Spleen (tissue), 11 donors: ENCODE measurements around the gene NUB1. TPM values are rescaled to one million over a fixed set of nuclear protein-coding genes. Genes with fewer than 3 reads are reported as not detected.
A peak's percentile ranks its signal among the peaks of the same experiment; 100 is the strongest.

Experiments
- DNase-seq: peaks from one replicate; pipeline ENCODE4 v3.0.0-alpha.2; 2020
- H3K27ac ChIP-seq, 8 donors: fragments of 200-600 bp; sonication (generic) in 7 of 8; 1 replicate in 4 of 8; 2 replicates in 4 of 8; pipeline versions ENCODE4 v1.5.0 to v1.8.0; 2016 to 2021; ENCODE audit warnings: inconsistent platforms in 4 of 8, mild to moderate bottlenecking in 4 of 8, moderate library complexity in 1 of 8
- H3K27me3 ChIP-seq, 7 donors: fragments of 200-600 bp; sonication (generic) in 6 of 7; replicated peaks in 1 of 7; 1 replicate in 4 of 7; 2 replicates in 3 of 7; pipeline versions ENCODE4 v1.5.0 to v1.8.0; 2016 to 2021; ENCODE audit warnings: inconsistent platforms in 3 of 7, mild to moderate bottlenecking in 1 of 7
- H3K36me3 ChIP-seq, 6 donors: fragments of 200-600 bp; sonication (generic) in 5 of 6; 1 replicate in 4 of 6; 2 replicates in 2 of 6; pipeline versions ENCODE4 v1.5.0 to v1.8.0; 2016 to 2021; ENCODE audit warnings: inconsistent platforms in 2 of 6
- H3K4me1 ChIP-seq, 6 donors: fragments of 200-600 bp; sonication (generic) in 5 of 6; 1 replicate in 3 of 6; 2 replicates in 3 of 6; pipeline versions ENCODE4 v1.5.0 to v1.8.0; 2016 to 2021; ENCODE audit warnings: inconsistent platforms in 3 of 6
- H3K4me3 ChIP-seq, 8 donors: fragments of 200-600 bp; sonication (generic) in 7 of 8; 1 replicate in 4 of 8; 2 replicates in 4 of 8; pipeline versions ENCODE4 v1.5.0 to v1.8.0; 2016 to 2021; ENCODE audit warnings: inconsistent platforms in 4 of 8, mild to moderate bottlenecking in 4 of 8, moderate library complexity in 2 of 8
- H3K9me3 ChIP-seq, 8 donors: fragments of 200-600 bp; sonication (generic) in 7 of 8; 1 replicate in 4 of 8; 2 replicates in 4 of 8; pipeline versions ENCODE4 v1.5.0 to v1.8.0; 2016 to 2021; ENCODE audit warnings: inconsistent platforms in 4 of 8
- CTCF ChIP-seq, 11 experiments: fragments of 200-600 bp in 7 of 11; fragments of 450-650 bp in 4 of 11; sonication (generic) in 4 of 11; IDR thresholded peaks in 8 of 11; conservative IDR thresholded peaks in 3 of 11; 1 replicate in 7 of 11; 2 replicates in 4 of 11; pipeline versions ENCODE4 v1.4.0 to v1.8.0; 2016 to 2021; ENCODE audit warnings: antibody characterized with exemption in 11 of 11, inconsistent platforms in 4 of 11, mild to moderate bottlenecking in 1 of 11
- POLR2A ChIP-seq, 3 donors: fragments of 450-650 bp; IDR thresholded peaks; one replicate each; pipeline ENCODE4 v1.5.1; 2017; ENCODE audit warnings: antibody characterized with exemption in 3 of 3, mild to moderate bottlenecking in 1 of 3
- POLR2AphosphoS5 ChIP-seq, 3 donors: sonication (generic); formaldehyde crosslinking; IDR thresholded peaks; one replicate each; pipeline ENCODE4 v1.5.1; 2017; ENCODE audit warnings: antibody characterized with exemption in 3 of 3
- WGBS, 5 donors: extraction: QIAGEN DNeasy Blood & Tissue Kit in 3 of 5; methylation state at CpG; one replicate each; pipeline versions ENCODE4 v1.1.5 to v1.1.7; 2013 to 2018; 5-methylcytosine and 5-hydroxymethylcytosine counted together
- intact Hi-C: fragments of 100-400 bp; cut with DNase I; formaldehyde crosslinking; loops from one replicate; pipeline ENCODE4 v1.15.0; 2023; ENCODE audit warnings: low total_unique reads
- polyA plus RNA-seq, 3 donors: library from polyadenylated mRNA; stranded (reverse); fragments of 200-250 nt; gene quantifications; one replicate each; pipeline ENCODE4 v1.2.1, GENCODE V29; 2013
- total RNA-seq, 7 donors: library from RNA; depleted of rRNA in 3 of 7; stranded (reverse); fragments of >200 nt in 3 of 7; fragmentation: NEBNext Ultra II Directional in 4 of 7; extraction: Animal tissue kit (Norgen Biotek cat#: 25700) in 4 of 7; gene quantifications; one replicate each; pipeline versions ENCODE4 v1.1.0 to v1.2.1, GENCODE V29; 2016 to 2021
- donor health status: healthy with polysubstance abuse.
- donor health status: DM: no; HTN: no; CAD: no; lungs with moderate emphysema.
- donor health status: DM: no; HTN: no; CAD: no.
- donor health status: Bipolar disorder and iron deficiency.
- donor health status: healthy.
- donor health status: DM: no; HTN: no; CAD: no.
- donor health status: DM: yes; HTN: yes; CAD: no.

NUB1 gene
- total and polyA plus RNA-seq, 10 donors: 25.2 to 80.9 (median 64.5) TPM

DNA sequence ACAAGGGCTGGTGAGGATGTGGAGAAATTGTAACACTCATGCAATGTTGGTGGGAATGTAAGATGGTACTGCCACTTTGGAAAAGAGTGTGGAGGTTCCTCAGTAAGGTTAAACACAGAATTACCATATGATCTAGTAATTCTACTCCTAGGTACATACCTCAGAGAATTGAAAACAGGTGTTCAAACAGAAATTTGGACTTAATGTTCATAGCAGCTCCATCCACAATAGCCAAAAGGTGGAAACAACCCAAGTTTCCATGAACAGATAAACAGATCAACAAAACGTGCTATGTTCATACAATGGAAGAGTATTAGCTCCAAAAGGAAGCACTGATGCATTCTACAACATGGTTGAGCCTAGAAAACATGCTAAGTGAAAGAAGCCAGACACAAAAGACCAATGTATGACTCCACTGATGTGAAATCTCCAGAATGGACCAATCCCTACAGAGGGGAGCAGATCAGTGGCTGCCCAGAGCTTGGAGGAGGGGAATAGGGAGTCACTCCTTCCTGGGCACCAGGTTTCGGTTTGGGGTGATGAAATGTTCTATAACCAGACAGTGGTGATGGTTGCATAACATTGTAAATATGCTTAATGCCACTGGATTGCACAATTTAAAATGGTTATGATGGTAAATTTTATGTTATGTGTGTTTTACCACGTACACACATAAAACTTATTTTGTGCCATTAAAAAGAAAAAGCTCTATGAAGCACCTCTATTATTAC lies 73.9 kb downstream of the NUB1 start:
- no peak for TF ChIP-seq POLR2A (IDR thresholded peaks at IDR 0.05)
- no peak overlapping the region for H3K4me3 ChIP-seq
- no peaks in the 10 kb centered on the region for H3K36me3 ChIP-seq
- intact Hi-C loops: no loop called here
- peak overlapping the region in 4 of 8 donors; percentile 46 to 55 (median 52) for H3K27ac ChIP-seq
- peak; percentile 19 for DNase-seq
- WGBS, 5 donors: 39 to 81% (median 59%) methylated on average over 3 of the region's 3 CpGs
- peaks cover 0 to 22% (median 18%) of the 10 kb centered on the region in 8 donors for H3K9me3 ChIP-seq
- peaks cover 0 to 19% (median 7%) of the 10 kb centered on the region in 7 donors for H3K27me3 ChIP-seq
- H3K4me1 ChIP-seq: peaks cover 0 to 35% (median 8%) of the 10 kb centered on the region in 6 donors

DNA sequence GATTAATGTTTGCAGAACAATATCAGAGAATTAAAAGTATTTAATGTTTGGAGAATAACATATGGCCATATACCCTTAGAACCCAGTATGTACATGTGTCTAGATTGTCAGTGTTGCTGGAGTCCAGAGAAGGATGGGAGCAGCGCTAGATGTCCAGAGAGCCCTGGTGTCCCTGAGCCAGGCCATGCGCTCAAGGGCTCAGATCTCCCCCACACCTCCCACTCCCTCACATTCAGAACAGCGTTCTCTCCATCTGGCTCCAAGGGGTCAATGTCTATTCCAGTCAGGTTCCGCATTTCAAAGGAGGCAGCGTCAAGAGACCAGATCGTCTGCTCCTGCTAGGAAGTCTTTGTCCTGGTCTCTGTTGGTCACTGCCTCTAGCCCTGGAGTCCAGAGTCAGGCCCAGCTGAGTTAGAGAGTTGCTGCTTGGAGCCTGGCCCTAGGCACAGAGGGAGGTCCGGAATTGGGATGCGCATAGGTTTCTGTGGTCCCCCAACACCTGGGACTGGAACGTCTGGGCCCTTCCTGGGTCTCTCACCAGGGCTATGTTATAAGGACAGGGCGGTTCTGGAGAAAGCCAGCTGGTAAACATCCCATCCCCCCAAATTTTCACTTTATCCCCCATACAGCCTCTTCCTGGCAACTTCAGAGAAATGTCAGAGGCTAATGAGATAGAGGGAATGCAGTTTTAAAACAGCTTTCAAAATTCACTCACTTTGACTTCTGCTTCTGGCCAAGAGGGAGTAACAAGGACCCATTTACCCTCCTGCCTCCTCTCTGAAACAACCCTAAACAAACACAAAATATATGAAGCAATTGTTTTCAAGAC lies 74.7 kb downstream of the NUB1 start:
- Histone ChIP-seq H3K4me3 (no peak overlapping the region), H3K27ac (peak overlapping the region in 7 of 8 donors; percentile 28 to 55 (median 51)), H3K4me1 (peaks cover 0 to 27% (median 3%) of the 10 kb centered on the region in 6 donors), H3K27me3 (peaks cover 0 to 12% (median under 1%) of the 10 kb centered on the region in 7 donors), H3K36me3 (no peaks in the 10 kb centered on the region), H3K9me3 (peaks cover 0 to 30% (median 20%) of the 10 kb centered on the region in 8 donors)
- DNase-seq: peak; percentile 34
- intact Hi-C loops: no loop called here
- TF ChIP-seq CTCF (IDR thresholded peaks at IDR 0.05 in 8 of 11, conservative IDR thresholded peaks at IDR 0.05 in 3 of 11) (no peak), POLR2AphosphoS5 (IDR thresholded peaks at IDR 0.05) (no peak), POLR2A (IDR thresholded peaks at IDR 0.05) (no peak)
- WGBS, 5 donors: 67 to 79% (median 69%) methylated on average over 9 to 10 of the region's 10 CpGs

DNA sequence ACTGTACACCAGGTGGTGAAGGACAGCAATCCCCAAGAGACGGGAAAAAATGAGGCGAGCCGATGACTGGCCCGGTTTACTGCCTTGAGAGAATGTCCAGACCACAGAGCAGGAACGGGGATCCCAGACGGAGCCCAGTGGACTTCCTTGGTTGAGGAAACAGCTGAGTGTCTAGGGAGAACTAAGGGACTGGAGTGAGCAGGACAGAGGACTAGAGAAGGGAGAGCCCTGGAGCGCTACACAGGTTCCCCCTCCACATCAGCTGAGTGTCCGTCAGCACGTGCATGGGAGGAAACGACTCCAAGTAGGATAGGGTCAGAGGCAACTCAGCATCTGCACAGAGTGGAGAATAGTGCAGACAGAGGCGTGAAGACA lies 75.3 kb downstream of the NUB1 start:
- Histone ChIP-seq H3K4me1 (peaks cover 0 to 21% (median under 1%) of the 10 kb centered on the region in 6 donors), H3K4me3 (no peak overlapping the region), H3K27me3 (peaks cover 0 to 5% (median 0%) of the 10 kb centered on the region in 7 donors), H3K27ac (peak overlapping the region in 7 of 8 donors; percentile 28 to 55 (median 51)), H3K36me3 (no peaks in the 10 kb centered on the region), H3K9me3 (peaks cover 0 to 35% (median 23%) of the 10 kb centered on the region in 8 donors)
- peak in 1 of 3 donors; percentile 18 for TF ChIP-seq POLR2AphosphoS5 (IDR thresholded peaks at IDR 0.05)
- TF ChIP-seq POLR2A (IDR thresholded peaks at IDR 0.05): no peak
- no peak for TF ChIP-seq CTCF (IDR thresholded peaks at IDR 0.05 in 8 of 11, conservative IDR thresholded peaks at IDR 0.05 in 3 of 11)
- peak; percentile 53 for DNase-seq
- 47 to 67% (median 51%) methylated on average over 11 of the region's 11 CpGs for WGBS, 5 donors
- intact Hi-C loops: no loop called here

- no peak for TF ChIP-seq CTCF (IDR thresholded peaks at IDR 0.05 in 8 of 11, conservative IDR thresholded peaks at IDR 0.05 in 3 of 11)
- no peak for TF ChIP-seq POLR2A (IDR thresholded peaks at IDR 0.05)
- TF ChIP-seq POLR2AphosphoS5 (IDR thresholded peaks at IDR 0.05): no peak
- peaks cover 0 to 45% (median 26%) of the 10 kb centered on the region in 8 donors for H3K9me3 ChIP-seq
- H3K27me3 ChIP-seq: no peaks in the 10 kb centered on the region
- no peak for DNase-seq
- H3K27ac ChIP-seq: no peak overlapping the region
- WGBS, 5 donors: 75 to 94% (median 77%) methylated on average over 5 of the region's 5 CpGs
- H3K36me3 ChIP-seq: no peaks in the 10 kb centered on the region
- intact Hi-C loops: no loop called here
- H3K4me1 ChIP-seq: peaks cover 0 to 21% (median 0%) of the 10 kb centered on the region in 6 donors
- H3K4me3 ChIP-seq: no peak overlapping the region
These were observed 78.5 kb downstream of the NUB1 start for GRCh38 chr7:151420144-151420543.
